Prostate gland (tissue), 2 donors: ENCODE data around the gene CACNA1H. TPM values are rescaled to one million over a fixed set of nuclear protein-coding genes. Genes with fewer than 3 reads are reported as not detected.

ENCODE experiments used
- DNase-seq: peaks from one replicate; pipeline ENCODE4 v3.0.0-alpha.2; 2019; ENCODE audit warnings: low spot score
- H3K27ac ChIP-seq, 2 donors: fragments of 200-600 bp; sonication (generic); 2 replicates each; pipeline ENCODE4 v1.5.1; 2017 to 2019
- H3K27me3 ChIP-seq: fragments of 200-600 bp; sonication (generic); replicated peaks from 2 replicates; pipeline ENCODE4 v1.5.1; 2019; ENCODE audit not compliant: insufficient read depth
- H3K36me3 ChIP-seq, 2 donors: fragments of 200-600 bp; sonication (generic); 1 replicate in 1 of 2; 2 replicates in 1 of 2; pipeline versions ENCODE4 v1.5.1 to v1.8.1; 2017 to 2019
- H3K4me1 ChIP-seq: fragments of 200-600 bp; sonication (generic); replicated peaks from 2 replicates; pipeline ENCODE4 v1.5.1; 2019
- H3K4me3 ChIP-seq, 2 donors: fragments of 200-600 bp; sonication (generic); 2 replicates each; pipeline ENCODE4 v1.5.1; 2017 to 2019
- H3K9me3 ChIP-seq: fragments of 200-600 bp; sonication (generic); 2 replicates; pipeline ENCODE4 v1.5.1; 2017
- POLR2A ChIP-seq: fragments of 450-650 bp; IDR thresholded peaks from one replicate; pipeline ENCODE4 v1.6.1; 2016; ENCODE audit warnings: antibody characterized with exemption, mild to moderate bottlenecking
- POLR2AphosphoS5 ChIP-seq: sonication (generic); formaldehyde crosslinking; IDR thresholded peaks from one replicate; pipeline ENCODE4 v1.6.1; 2017; ENCODE audit warnings: antibody characterized with exemption
- WGBS: methylation state at CpG from one replicate; pipeline ENCODE4 v1.1.5; 2018; 5-methylcytosine and 5-hydroxymethylcytosine counted together
- intact Hi-C: fragments of 100-400 bp; cut with DNase I; formaldehyde crosslinking; loops from one replicate; pipeline ENCODE4 v1.14.2; 2022
- total RNA-seq, 2 donors: library from RNA; depleted of rRNA; stranded (reverse); fragments of >200 nt; gene quantifications; one replicate each; pipeline ENCODE4 v1.1.0, GENCODE V29; 2016
- TF ChIP-seq, protein P1 (sequence below), 4 experiments: fragments of 200-600 bp in 2 of 4; fragments of 450-650 bp in 2 of 4; sonication (generic) in 2 of 4; IDR thresholded peaks; 1 replicate in 3 of 4; 2 replicates in 1 of 4; pipeline ENCODE4 v1.5.1; 2016 to 2019; ENCODE audit warnings: antibody characterized with exemption in 4 of 4, mild to moderate bottlenecking in 2 of 4, moderate library complexity in 2 of 4

The CACNA1H gene
- total RNA-seq, 2 donors from 2014 or later = 32.5 to 111 TPM

- Histone ChIP-seq H3K27ac (no peak overlapping the region), H3K9me3 (no peaks in the 10 kb centered on the region), H3K4me1 (no peaks in the 10 kb centered on the region), H3K36me3 (no peaks in the 10 kb centered on the region), H3K27me3 (no peaks in the 10 kb centered on the region), H3K4me3 (no peak overlapping the region)
- intact Hi-C loops = no loop called here
- DNase-seq = no peak
- TF ChIP-seq, protein P1, sequence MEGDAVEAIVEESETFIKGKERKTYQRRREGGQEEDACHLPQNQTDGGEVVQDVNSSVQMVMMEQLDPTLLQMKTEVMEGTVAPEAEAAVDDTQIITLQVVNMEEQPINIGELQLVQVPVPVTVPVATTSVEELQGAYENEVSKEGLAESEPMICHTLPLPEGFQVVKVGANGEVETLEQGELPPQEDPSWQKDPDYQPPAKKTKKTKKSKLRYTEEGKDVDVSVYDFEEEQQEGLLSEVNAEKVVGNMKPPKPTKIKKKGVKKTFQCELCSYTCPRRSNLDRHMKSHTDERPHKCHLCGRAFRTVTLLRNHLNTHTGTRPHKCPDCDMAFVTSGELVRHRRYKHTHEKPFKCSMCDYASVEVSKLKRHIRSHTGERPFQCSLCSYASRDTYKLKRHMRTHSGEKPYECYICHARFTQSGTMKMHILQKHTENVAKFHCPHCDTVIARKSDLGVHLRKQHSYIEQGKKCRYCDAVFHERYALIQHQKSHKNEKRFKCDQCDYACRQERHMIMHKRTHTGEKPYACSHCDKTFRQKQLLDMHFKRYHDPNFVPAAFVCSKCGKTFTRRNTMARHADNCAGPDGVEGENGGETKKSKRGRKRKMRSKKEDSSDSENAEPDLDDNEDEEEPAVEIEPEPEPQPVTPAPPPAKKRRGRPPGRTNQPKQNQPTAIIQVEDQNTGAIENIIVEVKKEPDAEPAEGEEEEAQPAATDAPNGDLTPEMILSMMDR (IDR thresholded peaks at IDR 0.05) = no peak
- TF ChIP-seq POLR2A (no peak), POLR2AphosphoS5 (no peak)
- 69% methylated on average over 12 of the region's 12 CpGs for WGBS
Measured at GRCh38 chr16:1271380-1271723, 118.4 kb downstream of the CACNA1H start.

Other genes with a start within 250 kb of the CACNA1H start
- 10 to 100 TPM; 86.1 to 87.5 TPM for gene LMF1, start 182.1 kb upstream of the CACNA1H start, total RNA-seq
- gene SOX8, start 171.3 kb upstream of the CACNA1H start, total RNA-seq = 10 to 100 TPM in 1 of 2 donors, under 1 TPM in 1; 0.59 to 11.9 TPM
- 1 to 10 TPM; 1.1 to 1.8 TPM for gene SSTR5, start 80.4 kb upstream of the CACNA1H start, total RNA-seq
- gene C1QTNF8, start 56.9 kb upstream of the CACNA1H start, total RNA-seq = under 1 TPM in 1 of 2 donors, not detected in 1; 0.34 TPM
- gene TPSG1, start 72.2 kb downstream of the CACNA1H start, total RNA-seq = not detected
- gene TPSB2, start 77.1 kb downstream of the CACNA1H start, total RNA-seq = 10 to 100 TPM; 31.8 to 78.7 TPM
- 10 to 100 TPM; 17.7 to 33.6 TPM for gene TPSAB1, start 87.6 kb downstream of the CACNA1H start, total RNA-seq
- 1 to 10 TPM in 1 of 2 donors, under 1 TPM in 1; 0.82 to 1.9 TPM for gene TPSD1, start 103.0 kb downstream of the CACNA1H start, total RNA-seq
- 100 to 1,000 TPM in 1 of 2 donors, 10 to 100 TPM in 1; 58.2 to 110 TPM for gene UBE2I, start 156.5 kb downstream of the CACNA1H start, total RNA-seq
- gene BAIAP3, start 180.5 kb downstream of the CACNA1H start, total RNA-seq = 10 to 100 TPM; 12.1 to 41.6 TPM
- 100 to 1,000 TPM; 108 to 148 TPM for gene TSR3, start 198.8 kb downstream of the CACNA1H start, total RNA-seq
- 100 to 1,000 TPM in 1 of 2 donors, 10 to 100 TPM in 1; 99.6 to 132 TPM for gene GNPTG, start 198.8 kb downstream of the CACNA1H start, total RNA-seq